ENCODE measurements around the gene STK35. TPM values are rescaled to one million over a fixed set of nuclear protein-coding genes. Genes with fewer than 3 reads are reported as not detected.

The STK35 gene
- total and polyA plus RNA-seq, 2 experiments from 2014 or later = 14.2 to 59.7 TPM

DNA sequence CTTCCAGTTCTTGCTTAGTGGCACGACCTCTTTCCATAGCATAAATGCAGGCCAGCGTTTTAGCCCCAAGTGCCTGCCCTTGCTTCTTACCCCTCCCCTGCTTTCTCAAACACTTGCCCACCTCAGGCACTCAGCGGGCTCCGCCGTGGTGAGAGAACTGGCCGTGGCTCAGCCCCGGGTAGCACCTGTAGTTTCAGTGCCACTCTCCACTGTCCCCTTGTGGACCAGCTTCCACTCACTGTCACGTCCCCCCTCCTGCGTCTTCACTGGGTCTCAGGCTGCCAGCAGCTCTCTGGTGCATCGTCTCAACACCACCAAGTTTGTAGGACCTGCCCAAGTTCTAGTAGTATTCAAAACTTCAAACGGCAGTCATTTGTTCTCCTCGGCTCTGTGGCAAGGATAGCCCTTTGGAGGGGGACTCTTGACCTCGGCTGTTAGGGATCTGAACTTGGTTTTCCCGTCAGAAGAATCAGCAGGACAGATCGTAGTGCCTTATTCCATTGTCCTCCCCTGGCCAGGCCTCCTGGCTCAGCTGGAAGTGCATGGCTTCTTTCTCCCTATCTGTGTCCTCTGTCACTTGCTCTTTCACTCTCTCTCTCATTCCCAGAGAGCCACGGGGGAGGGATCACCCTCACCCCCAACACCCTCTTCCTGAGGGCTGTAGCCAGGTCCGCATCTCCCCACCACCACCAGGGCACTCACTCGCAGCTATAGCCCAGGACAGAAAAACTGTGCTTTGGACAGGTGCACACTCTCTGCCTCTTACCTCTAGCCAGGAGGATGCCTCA is 44.6 kb downstream of the STK35 start:
- Histone ChIP-seq H3K9me2 (ENCODE audit: insufficient read depth) (no peaks in the 10 kb centered on the region), H3K79me2 (replicated peaks; ENCODE audit: insufficient read depth) (peaks cover under 1% of the 10 kb centered on the region), H3K4me2 (no peak overlapping the region), H3F3A (replicated peaks; ENCODE audit: low read depth) (no peaks in the 10 kb centered on the region), H3K36me3 (ENCODE audit: insufficient read depth) (no peaks in the 10 kb centered on the region), H3K27ac (ENCODE audit: low read depth) (no peak overlapping the region), H3K4me3 (no peak overlapping the region), H2AFZ (no peak overlapping the region), H3K27me3 (ENCODE audit: insufficient read depth) (no peaks in the 10 kb centered on the region), H3K4me1 (ENCODE audit: insufficient read depth) (peaks cover 5% of the 10 kb centered on the region; the same call in 1 of the 2 replicates), H4K20me1 (replicated peaks; ENCODE audit: insufficient read depth) (peaks cover 5% of the 10 kb centered on the region; the same call in 1 of the 2 replicates)
- Mint-ChIP-seq H3K27ac (no peak overlapping the region), H3K4me1 (peaks cover 41% of the 10 kb centered on the region), H3K9me3 (no peaks in the 10 kb centered on the region), H3K4me3 (no peak overlapping the region), H3K36me3 (ENCODE audit: low read depth) (peaks cover 9% of the 10 kb centered on the region; the same call in 2 of the 3 replicates), H3K27me3 (ENCODE audit: insufficient read depth, low read depth, poor library complexity) (peaks cover 6% of the 10 kb centered on the region)
- DNase-seq (ENCODE audit: low spot score) (no peak), ATAC-seq (no peak)
- TF ChIP-seq STAT1 (IDR thresholded peaks at IDR 0.05; ENCODE audit: unreplicated experiment) (no peak), ZNF331 (CRISPR knock-in tag; IDR thresholded peaks at IDR 0.05; ENCODE audit: low read depth) (no peak), EZH2phosphoT487 (IDR thresholded peaks at IDR 0.05; ENCODE audit: unreplicated experiment) (no peak), NANOG (IDR thresholded peaks at IDR 0.05; ENCODE audit: borderline replicate concordance) (no peak), ZNF114 (CRISPR knock-in tag; IDR thresholded peaks at IDR 0.05) (no peak), POLR2AphosphoS5 (IDR thresholded peaks at IDR 0.05; ENCODE audit: low read depth) (no peak), CREB1 (CRISPR knock-in tag; IDR thresholded peaks at IDR 0.05; ENCODE audit: low read depth) (no peak), JUNB (IDR thresholded peaks at IDR 0.05; ENCODE audit: unreplicated experiment) (no peak), EZH2 (IDR thresholded peaks at IDR 0.05; ENCODE audit: low read depth, unreplicated experiment) (no peak)
- TF ChIP-seq, protein P1, sequence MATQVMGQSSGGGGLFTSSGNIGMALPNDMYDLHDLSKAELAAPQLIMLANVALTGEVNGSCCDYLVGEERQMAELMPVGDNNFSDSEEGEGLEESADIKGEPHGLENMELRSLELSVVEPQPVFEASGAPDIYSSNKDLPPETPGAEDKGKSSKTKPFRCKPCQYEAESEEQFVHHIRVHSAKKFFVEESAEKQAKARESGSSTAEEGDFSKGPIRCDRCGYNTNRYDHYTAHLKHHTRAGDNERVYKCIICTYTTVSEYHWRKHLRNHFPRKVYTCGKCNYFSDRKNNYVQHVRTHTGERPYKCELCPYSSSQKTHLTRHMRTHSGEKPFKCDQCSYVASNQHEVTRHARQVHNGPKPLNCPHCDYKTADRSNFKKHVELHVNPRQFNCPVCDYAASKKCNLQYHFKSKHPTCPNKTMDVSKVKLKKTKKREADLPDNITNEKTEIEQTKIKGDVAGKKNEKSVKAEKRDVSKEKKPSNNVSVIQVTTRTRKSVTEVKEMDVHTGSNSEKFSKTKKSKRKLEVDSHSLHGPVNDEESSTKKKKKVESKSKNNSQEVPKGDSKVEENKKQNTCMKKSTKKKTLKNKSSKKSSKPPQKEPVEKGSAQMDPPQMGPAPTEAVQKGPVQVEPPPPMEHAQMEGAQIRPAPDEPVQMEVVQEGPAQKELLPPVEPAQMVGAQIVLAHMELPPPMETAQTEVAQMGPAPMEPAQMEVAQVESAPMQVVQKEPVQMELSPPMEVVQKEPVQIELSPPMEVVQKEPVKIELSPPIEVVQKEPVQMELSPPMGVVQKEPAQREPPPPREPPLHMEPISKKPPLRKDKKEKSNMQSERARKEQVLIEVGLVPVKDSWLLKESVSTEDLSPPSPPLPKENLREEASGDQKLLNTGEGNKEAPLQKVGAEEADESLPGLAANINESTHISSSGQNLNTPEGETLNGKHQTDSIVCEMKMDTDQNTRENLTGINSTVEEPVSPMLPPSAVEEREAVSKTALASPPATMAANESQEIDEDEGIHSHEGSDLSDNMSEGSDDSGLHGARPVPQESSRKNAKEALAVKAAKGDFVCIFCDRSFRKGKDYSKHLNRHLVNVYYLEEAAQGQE (IDR thresholded peaks at IDR 0.05; ENCODE audit: unreplicated experiment) = no peak
- TF ChIP-seq, protein P2, sequence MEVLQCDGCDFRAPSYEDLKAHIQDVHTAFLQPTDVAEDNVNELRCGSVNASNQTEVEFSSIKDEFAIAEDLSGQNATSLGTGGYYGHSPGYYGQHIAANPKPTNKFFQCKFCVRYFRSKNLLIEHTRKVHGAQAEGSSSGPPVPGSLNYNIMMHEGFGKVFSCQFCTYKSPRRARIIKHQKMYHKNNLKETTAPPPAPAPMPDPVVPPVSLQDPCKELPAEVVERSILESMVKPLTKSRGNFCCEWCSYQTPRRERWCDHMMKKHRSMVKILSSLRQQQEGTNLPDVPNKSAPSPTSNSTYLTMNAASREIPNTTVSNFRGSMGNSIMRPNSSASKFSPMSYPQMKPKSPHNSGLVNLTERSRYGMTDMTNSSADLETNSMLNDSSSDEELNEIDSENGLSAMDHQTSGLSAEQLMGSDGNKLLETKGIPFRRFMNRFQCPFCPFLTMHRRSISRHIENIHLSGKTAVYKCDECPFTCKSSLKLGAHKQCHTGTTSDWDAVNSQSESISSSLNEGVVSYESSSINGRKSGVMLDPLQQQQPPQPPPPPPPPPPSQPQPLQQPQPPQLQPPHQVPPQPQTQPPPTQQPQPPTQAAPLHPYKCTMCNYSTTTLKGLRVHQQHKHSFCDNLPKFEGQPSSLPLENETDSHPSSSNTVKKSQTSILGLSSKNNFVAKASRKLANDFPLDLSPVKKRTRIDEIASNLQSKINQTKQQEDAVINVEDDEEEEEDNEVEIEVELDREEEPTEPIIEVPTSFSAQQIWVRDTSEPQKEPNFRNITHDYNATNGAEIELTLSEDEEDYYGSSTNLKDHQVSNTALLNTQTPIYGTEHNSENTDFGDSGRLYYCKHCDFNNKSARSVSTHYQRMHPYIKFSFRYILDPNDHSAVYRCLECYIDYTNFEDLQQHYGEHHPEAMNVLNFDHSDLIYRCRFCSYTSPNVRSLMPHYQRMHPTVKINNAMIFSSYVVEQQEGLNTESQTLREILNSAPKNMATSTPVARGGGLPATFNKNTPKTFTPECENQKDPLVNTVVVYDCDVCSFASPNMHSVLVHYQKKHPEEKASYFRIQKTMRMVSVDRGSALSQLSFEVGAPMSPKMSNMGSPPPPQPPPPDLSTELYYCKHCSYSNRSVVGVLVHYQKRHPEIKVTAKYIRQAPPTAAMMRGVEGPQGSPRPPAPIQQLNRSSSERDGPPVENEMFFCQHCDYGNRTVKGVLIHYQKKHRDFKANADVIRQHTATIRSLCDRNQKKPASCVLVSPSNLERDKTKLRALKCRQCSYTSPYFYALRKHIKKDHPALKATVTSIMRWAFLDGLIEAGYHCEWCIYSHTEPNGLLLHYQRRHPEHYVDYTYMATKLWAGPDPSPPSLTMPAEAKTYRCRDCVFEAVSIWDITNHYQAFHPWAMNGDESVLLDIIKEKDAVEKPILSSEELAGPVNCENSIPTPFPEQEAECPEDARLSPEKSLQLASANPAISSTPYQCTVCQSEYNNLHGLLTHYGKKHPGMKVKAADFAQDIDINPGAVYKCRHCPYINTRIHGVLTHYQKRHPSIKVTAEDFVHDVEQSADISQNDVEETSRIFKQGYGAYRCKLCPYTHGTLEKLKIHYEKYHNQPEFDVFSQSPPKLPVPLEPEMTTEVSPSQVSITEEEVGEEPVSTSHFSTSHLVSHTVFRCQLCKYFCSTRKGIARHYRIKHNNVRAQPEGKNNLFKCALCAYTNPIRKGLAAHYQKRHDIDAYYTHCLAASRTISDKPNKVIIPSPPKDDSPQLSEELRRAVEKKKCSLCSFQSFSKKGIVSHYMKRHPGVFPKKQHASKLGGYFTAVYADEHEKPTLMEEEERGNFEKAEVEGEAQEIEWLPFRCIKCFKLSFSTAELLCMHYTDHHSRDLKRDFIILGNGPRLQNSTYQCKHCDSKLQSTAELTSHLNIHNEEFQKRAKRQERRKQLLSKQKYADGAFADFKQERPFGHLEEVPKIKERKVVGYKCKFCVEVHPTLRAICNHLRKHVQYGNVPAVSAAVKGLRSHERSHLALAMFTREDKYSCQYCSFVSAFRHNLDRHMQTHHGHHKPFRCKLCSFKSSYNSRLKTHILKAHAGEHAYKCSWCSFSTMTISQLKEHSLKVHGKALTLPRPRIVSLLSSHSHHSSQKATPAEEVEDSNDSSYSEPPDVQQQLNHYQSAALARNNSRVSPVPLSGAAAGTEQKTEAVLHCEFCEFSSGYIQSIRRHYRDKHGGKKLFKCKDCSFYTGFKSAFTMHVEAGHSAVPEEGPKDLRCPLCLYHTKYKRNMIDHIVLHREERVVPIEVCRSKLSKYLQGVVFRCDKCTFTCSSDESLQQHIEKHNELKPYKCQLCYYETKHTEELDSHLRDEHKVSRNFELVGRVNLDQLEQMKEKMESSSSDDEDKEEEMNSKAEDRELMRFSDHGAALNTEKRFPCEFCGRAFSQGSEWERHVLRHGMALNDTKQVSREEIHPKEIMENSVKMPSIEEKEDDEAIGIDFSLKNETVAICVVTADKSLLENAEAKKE (CRISPR knock-in tag; IDR thresholded peaks at IDR 0.05) = no peak
- TF ChIP-seq, protein P3, sequence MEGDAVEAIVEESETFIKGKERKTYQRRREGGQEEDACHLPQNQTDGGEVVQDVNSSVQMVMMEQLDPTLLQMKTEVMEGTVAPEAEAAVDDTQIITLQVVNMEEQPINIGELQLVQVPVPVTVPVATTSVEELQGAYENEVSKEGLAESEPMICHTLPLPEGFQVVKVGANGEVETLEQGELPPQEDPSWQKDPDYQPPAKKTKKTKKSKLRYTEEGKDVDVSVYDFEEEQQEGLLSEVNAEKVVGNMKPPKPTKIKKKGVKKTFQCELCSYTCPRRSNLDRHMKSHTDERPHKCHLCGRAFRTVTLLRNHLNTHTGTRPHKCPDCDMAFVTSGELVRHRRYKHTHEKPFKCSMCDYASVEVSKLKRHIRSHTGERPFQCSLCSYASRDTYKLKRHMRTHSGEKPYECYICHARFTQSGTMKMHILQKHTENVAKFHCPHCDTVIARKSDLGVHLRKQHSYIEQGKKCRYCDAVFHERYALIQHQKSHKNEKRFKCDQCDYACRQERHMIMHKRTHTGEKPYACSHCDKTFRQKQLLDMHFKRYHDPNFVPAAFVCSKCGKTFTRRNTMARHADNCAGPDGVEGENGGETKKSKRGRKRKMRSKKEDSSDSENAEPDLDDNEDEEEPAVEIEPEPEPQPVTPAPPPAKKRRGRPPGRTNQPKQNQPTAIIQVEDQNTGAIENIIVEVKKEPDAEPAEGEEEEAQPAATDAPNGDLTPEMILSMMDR (conservative IDR thresholded peaks at IDR 0.05; ENCODE audit: low read depth in 2 of 2) = no peak
- TF ChIP-seq, protein P4, sequence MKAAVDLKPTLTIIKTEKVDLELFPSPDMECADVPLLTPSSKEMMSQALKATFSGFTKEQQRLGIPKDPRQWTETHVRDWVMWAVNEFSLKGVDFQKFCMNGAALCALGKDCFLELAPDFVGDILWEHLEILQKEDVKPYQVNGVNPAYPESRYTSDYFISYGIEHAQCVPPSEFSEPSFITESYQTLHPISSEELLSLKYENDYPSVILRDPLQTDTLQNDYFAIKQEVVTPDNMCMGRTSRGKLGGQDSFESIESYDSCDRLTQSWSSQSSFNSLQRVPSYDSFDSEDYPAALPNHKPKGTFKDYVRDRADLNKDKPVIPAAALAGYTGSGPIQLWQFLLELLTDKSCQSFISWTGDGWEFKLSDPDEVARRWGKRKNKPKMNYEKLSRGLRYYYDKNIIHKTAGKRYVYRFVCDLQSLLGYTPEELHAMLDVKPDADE (IDR thresholded peaks at IDR 0.05) = no peak
